DOHH2 (cell line): ENCODE data around the gene CXCL12.

ENCODE experiments used
- H3F3A ChIP-seq: fragments of 200-600 bp; sonication (generic), shearing (Covaris generic); 2 replicates; pipeline ENCODE4 v1.6.0; 2016; ENCODE audit warnings: antibody characterized with exemption, mild to moderate bottlenecking; ENCODE audit not compliant: control insufficient read depth, insufficient read depth
- H3K27ac ChIP-seq: fragments of 200-600 bp; sonication (generic); 2 replicates; pipeline ENCODE4 v1.5.1; 2014; ENCODE audit warnings: low read depth, mild to moderate bottlenecking, low read length, moderate library complexity
- H3K27me3 ChIP-seq: fragments of 200-600 bp; sonication (generic); 2 replicates; pipeline ENCODE4 v1.6.1; 2014; ENCODE audit warnings: mild to moderate bottlenecking, low read length, mixed read lengths; ENCODE audit not compliant: control insufficient read depth
- H3K36me3 ChIP-seq: fragments of 200-600 bp; sonication (generic); 2 replicates; pipeline ENCODE4 v1.6.1; 2014; ENCODE audit warnings: mild to moderate bottlenecking, low read length, moderate library complexity, mixed read lengths; ENCODE audit not compliant: control insufficient read depth
- H3K4me1 ChIP-seq: fragments of 200-600 bp; sonication (generic); 2 replicates; pipeline ENCODE4 v1.6.1; 2014; ENCODE audit warnings: mild to moderate bottlenecking, low read length, mixed read lengths; ENCODE audit not compliant: control insufficient read depth
- H3K4me2 ChIP-seq: fragments of 200-600 bp; sonication (generic); 2 replicates; pipeline ENCODE4 v1.6.0; 2014; ENCODE audit warnings: mild to moderate bottlenecking, low read length, moderate library complexity
- H3K4me3 ChIP-seq: fragments of 200-600 bp; sonication (generic); 2 replicates; pipeline ENCODE4 v1.5.1; 2014; ENCODE audit warnings: mild to moderate bottlenecking, low read length, mixed read lengths
- H3K79me2 ChIP-seq: fragments of 200-600 bp; sonication (generic); 2 replicates; pipeline ENCODE4 v1.6.1; 2014; ENCODE audit warnings: mild to moderate bottlenecking, low read length, mixed read lengths; ENCODE audit not compliant: control insufficient read depth
- H3K9me2 ChIP-seq: fragments of 200-600 bp; sonication (generic); replicated peaks from 2 replicates; pipeline ENCODE4 v1.6.1; 2014; ENCODE audit warnings: mild to moderate bottlenecking, low read length, mixed read lengths; ENCODE audit not compliant: control insufficient read depth
- H3K9me3 ChIP-seq: fragments of 200-600 bp; sonication (generic); 2 replicates; pipeline ENCODE4 v1.6.1; 2014; ENCODE audit warnings: antibody characterized with exemption, low read length, mixed read lengths; ENCODE audit not compliant: control insufficient read depth, insufficient read depth
- H4K20me1 ChIP-seq: fragments of 200-600 bp; sonication (generic); 2 replicates; pipeline ENCODE4 v1.6.0; 2014; ENCODE audit warnings: low read depth, mild to moderate bottlenecking, antibody characterized with exemption, low read length, moderate library complexity; ENCODE audit not compliant: control insufficient read depth, insufficient read depth
- CTCF ChIP-seq: fragments of 200-600 bp; sonication (generic); IDR thresholded peaks from one replicate; pipeline ENCODE4 v1.5.1; 2014; ENCODE audit warnings: antibody characterized with exemption, mild to moderate bottlenecking, low read depth, low read length; ENCODE audit not compliant: poor library complexity, severe bottlenecking
- EZH2phosphoT487 ChIP-seq: fragments of 200-600 bp; sonication (generic); IDR thresholded peaks from 2 replicates; pipeline ENCODE4 v1.6.1; 2017; ENCODE audit warnings: borderline replicate concordance, mild to moderate bottlenecking, antibody characterized with exemption, low read length, moderate library complexity, mixed read lengths

CXCL12 gene

DNA sequence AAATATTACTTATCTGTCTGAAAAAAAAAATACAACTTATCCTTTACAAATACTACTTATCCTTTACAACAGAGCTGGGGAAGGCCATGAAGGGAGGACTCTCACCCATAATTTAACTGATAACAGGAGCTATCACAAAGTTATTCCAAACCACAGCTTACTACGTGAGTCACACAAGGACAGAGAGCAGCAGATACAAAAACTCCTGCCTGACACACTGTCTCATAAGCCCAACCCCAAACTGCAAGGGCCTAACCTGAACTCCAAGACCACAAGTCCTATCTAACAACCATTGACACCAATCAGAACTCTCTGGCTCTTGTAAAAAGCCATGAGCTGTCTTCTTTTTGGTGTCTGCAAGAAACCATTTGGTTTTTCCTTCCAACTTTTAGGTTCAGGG is 28.5 kb upstream of the CXCL12 start:
- H3K4me2 ChIP-seq = no peak overlapping the region
- TF ChIP-seq CTCF (no peak), EZH2phosphoT487 (no peak)
- no peaks in the 10 kb centered on the region for H3K9me3 ChIP-seq
- no peaks in the 10 kb centered on the region for H3K27me3 ChIP-seq
- H3K27ac ChIP-seq = no peak overlapping the region
- H3K36me3 ChIP-seq = no peaks in the 10 kb centered on the region
- no peaks in the 10 kb centered on the region for H3K79me2 ChIP-seq
- H3F3A ChIP-seq = no peaks in the 10 kb centered on the region
- no peaks in the 10 kb centered on the region for H4K20me1 ChIP-seq
- no peak overlapping the region for H3K4me3 ChIP-seq
- H3K9me2 ChIP-seq = no peaks in the 10 kb centered on the region
- H3K4me1 ChIP-seq = no peaks in the 10 kb centered on the region

- TF ChIP-seq EZH2phosphoT487 (no peak), CTCF (no peak)
These were observed 26.4 kb upstream of the CXCL12 start for GRCh38 chr10:44411251-44411650.

GRCh38 chr10:44404741-44405437 is 20.0 kb upstream of the CXCL12 start:
- Histone ChIP-seq H3K9me3 (no peaks in the 10 kb centered on the region), H3K4me3 (no peak overlapping the region)
- TF ChIP-seq EZH2phosphoT487 (no peak), CTCF (no peak)

More at GRCh38 chr10:44411251-44411650, 26.4 kb upstream of the CXCL12 start:
- Histone ChIP-seq H3K36me3 (no peaks in the 10 kb centered on the region), H3K4me2 (no peak overlapping the region), H3K27me3 (no peaks in the 10 kb centered on the region), H3K9me2 (no peaks in the 10 kb centered on the region), H3K9me3 (no peaks in the 10 kb centered on the region), H3K27ac (no peak overlapping the region), H3F3A (no peaks in the 10 kb centered on the region), H4K20me1 (no peaks in the 10 kb centered on the region), H3K4me3 (no peak overlapping the region), H3K79me2 (no peaks in the 10 kb centered on the region), H3K4me1 (no peaks in the 10 kb centered on the region)

More at GRCh38 chr10:44404741-44405437, 20.0 kb upstream of the CXCL12 start:
- Histone ChIP-seq H3K9me2 (no peaks in the 10 kb centered on the region), H3K79me2 (no peaks in the 10 kb centered on the region), H3K36me3 (no peaks in the 10 kb centered on the region), H3F3A (no peaks in the 10 kb centered on the region), H3K4me2 (no peak overlapping the region), H3K4me1 (no peaks in the 10 kb centered on the region), H3K27ac (no peak overlapping the region), H4K20me1 (no peaks in the 10 kb centered on the region), H3K27me3 (peaks cover 6% of the 10 kb centered on the region; the same call in 1 of the 2 replicates)
